ENCODE data around the gene PALLD. TPM values are rescaled to one million over a fixed set of nuclear protein-coding genes. Genes with fewer than 3 reads are reported as not detected.

The PALLD gene
- total and polyA plus RNA-seq, 2 experiments from 2014 or later = 17.9 to 30.5 TPM

- no peaks in the 10 kb centered on the region for H3K27me3 ChIP-seq (replicated peaks; ENCODE audit: insufficient read depth)
- H3K4me1 ChIP-seq (ENCODE audit: insufficient read depth) = 0 out of 2 replicates have a peak, but pooled peaks cover 4% of the 10 kb centered on the region
- no peaks in the 10 kb centered on the region for H3F3A ChIP-seq (ENCODE audit: insufficient read depth)
- no peak for TF ChIP-seq EZH2 (IDR thresholded peaks at IDR 0.05; ENCODE audit: insufficient read depth, poor library complexity, severe bottlenecking)
- TF ChIP-seq EZH2phosphoT487 (IDR thresholded peaks at IDR 0.05; ENCODE audit: insufficient read depth, low read depth) = no peak
- no peaks in the 10 kb centered on the region for H3K36me3 ChIP-seq (ENCODE audit: low read depth)
- no peaks in the 10 kb centered on the region for H4K20me1 ChIP-seq (ENCODE audit: insufficient read depth)
- no peak overlapping the region for H3K9ac ChIP-seq
- H3K9me2 ChIP-seq (ENCODE audit: insufficient read depth) = no peaks in the 10 kb centered on the region
- DNase-seq = no peak
- in situ Hi-C loops (cut with MboI) = no loop called here
- H3K27ac ChIP-seq = no peak overlapping the region
- peaks cover 38% of the 10 kb centered on the region for H3K79me2 ChIP-seq (ENCODE audit: insufficient read depth)
- no peak overlapping the region for H3K4me3 ChIP-seq
- H2AFZ ChIP-seq = no peak overlapping the region
- H3K9me3 ChIP-seq (ENCODE audit: low read depth) = no peaks in the 10 kb centered on the region
- no peak overlapping the region for H3K4me2 ChIP-seq (ENCODE audit: unreplicated experiment)
- WGBS, 2 experiments (ENCODE audit: low coverage in 1 of 2, low lambda C conversion rate in 2 of 2, missing lambda C conversion rate in 2 of 2) = 95 to 98% methylated on average over 9 of the region's 9 CpGs
Measured at GRCh38 chr4:168835880-168836454, 339.1 kb downstream of the PALLD start.

- in situ Hi-C loops (cut with MboI) = no loop called here
- TF ChIP-seq EZH2 (IDR thresholded peaks at IDR 0.05; ENCODE audit: insufficient read depth, poor library complexity, severe bottlenecking) (no peak), EZH2phosphoT487 (IDR thresholded peaks at IDR 0.05; ENCODE audit: insufficient read depth, low read depth) (no peak)
- Histone ChIP-seq H3K4me1 (ENCODE audit: insufficient read depth) (0 out of 2 replicates have a peak, but pooled peaks cover 4% of the 10 kb centered on the region), H3K27ac (no peak overlapping the region), H4K20me1 (ENCODE audit: insufficient read depth) (no peaks in the 10 kb centered on the region), H3K36me3 (ENCODE audit: low read depth) (no peaks in the 10 kb centered on the region), H3K9ac (no peak overlapping the region), H2AFZ (no peak overlapping the region), H3K27me3 (replicated peaks; ENCODE audit: insufficient read depth) (no peaks in the 10 kb centered on the region), H3K9me2 (ENCODE audit: insufficient read depth) (no peaks in the 10 kb centered on the region), H3K9me3 (ENCODE audit: low read depth) (no peaks in the 10 kb centered on the region), H3K79me2 (ENCODE audit: insufficient read depth) (peaks cover 42% of the 10 kb centered on the region), H3F3A (ENCODE audit: insufficient read depth) (no peaks in the 10 kb centered on the region), H3K4me2 (ENCODE audit: unreplicated experiment) (no peak overlapping the region), H3K4me3 (no peak overlapping the region)
- DNase-seq = no peak
- WGBS, 2 experiments (ENCODE audit: low coverage in 1 of 2, low lambda C conversion rate in 2 of 2, missing lambda C conversion rate in 2 of 2) = 97% methylated on average over 9 of the region's 9 CpGs
Measured at GRCh38 chr4:168836490-168836889, 339.6 kb downstream of the PALLD start.

GRCh38 chr4:168837922-168838321, 341.1 kb downstream of the PALLD start:
- H3K36me3 ChIP-seq (ENCODE audit: low read depth) = no peaks in the 10 kb centered on the region
- no peaks in the 10 kb centered on the region; the same call in 1 of the 2 replicates for H3F3A ChIP-seq (ENCODE audit: insufficient read depth)
- no peak overlapping the region for H3K4me3 ChIP-seq
- H3K9ac ChIP-seq = no peak overlapping the region
- in situ Hi-C loops (cut with MboI) = no loop called here
- H2AFZ ChIP-seq = no peak overlapping the region
- WGBS, 2 experiments (ENCODE audit: low coverage in 1 of 2, low lambda C conversion rate in 2 of 2, missing lambda C conversion rate in 2 of 2) = 95 to 100% methylated on average over 4 of the region's 4 CpGs
- no peak for DNase-seq
- peaks cover 34% of the 10 kb centered on the region for H3K79me2 ChIP-seq (ENCODE audit: insufficient read depth)
- 0 out of 2 replicates have a peak, but pooled peaks cover 4% of the 10 kb centered on the region for H3K4me1 ChIP-seq (ENCODE audit: insufficient read depth)
- no peaks in the 10 kb centered on the region for H3K9me2 ChIP-seq (ENCODE audit: insufficient read depth)
- no peak overlapping the region for H3K4me2 ChIP-seq (ENCODE audit: unreplicated experiment)
- no peaks in the 10 kb centered on the region for H3K27me3 ChIP-seq (replicated peaks; ENCODE audit: insufficient read depth)
- TF ChIP-seq EZH2 (IDR thresholded peaks at IDR 0.05; ENCODE audit: insufficient read depth, poor library complexity, severe bottlenecking) (no peak), EZH2phosphoT487 (IDR thresholded peaks at IDR 0.05; ENCODE audit: insufficient read depth, low read depth) (no peak)
- no peaks in the 10 kb centered on the region for H3K9me3 ChIP-seq (ENCODE audit: low read depth)
- no peaks in the 10 kb centered on the region for H4K20me1 ChIP-seq (ENCODE audit: insufficient read depth)
- no peak overlapping the region for H3K27ac ChIP-seq

- Histone ChIP-seq H3K27me3 (replicated peaks; ENCODE audit: insufficient read depth) (no peaks in the 10 kb centered on the region), H3K79me2 (ENCODE audit: insufficient read depth) (peaks cover 29% of the 10 kb centered on the region), H3K9ac (no peak overlapping the region), H3K27ac (no peak overlapping the region), H3K36me3 (ENCODE audit: low read depth) (no peaks in the 10 kb centered on the region), H4K20me1 (ENCODE audit: insufficient read depth) (no peaks in the 10 kb centered on the region), H3K9me3 (ENCODE audit: low read depth) (no peaks in the 10 kb centered on the region), H3K4me3 (no peak overlapping the region), H3K9me2 (ENCODE audit: insufficient read depth) (no peaks in the 10 kb centered on the region), H3F3A (ENCODE audit: insufficient read depth) (no peaks in the 10 kb centered on the region; the same call in 1 of the 2 replicates), H2AFZ (no peak overlapping the region), H3K4me1 (ENCODE audit: insufficient read depth) (no peaks in the 10 kb centered on the region), H3K4me2 (ENCODE audit: unreplicated experiment) (no peak overlapping the region)
- no peak for DNase-seq
- TF ChIP-seq EZH2phosphoT487 (IDR thresholded peaks at IDR 0.05; ENCODE audit: insufficient read depth, low read depth) (no peak), EZH2 (IDR thresholded peaks at IDR 0.05; ENCODE audit: insufficient read depth, poor library complexity, severe bottlenecking) (no peak)
- in situ Hi-C loops (cut with MboI) = no loop called here
- 68% methylated on average over 3 of the region's 3 CpGs for WGBS, 2 experiments (ENCODE audit: low coverage in 1 of 2, low lambda C conversion rate in 2 of 2, missing lambda C conversion rate in 2 of 2)
Measured at GRCh38 chr4:168839758-168840391, 343.0 kb downstream of the PALLD start.

All from GM23248 (cell line).